SH-SY5Y (cell line): ENCODE results near the gene CD44.

Experiments used
- GATA2 ChIP-seq: IDR thresholded peaks from 2 replicates; pipeline ENCODE4 v1.6.1; 2011; ENCODE audit warnings: mild to moderate bottlenecking, low read depth, low read length
- GATA3 ChIP-seq: IDR thresholded peaks from 2 replicates; pipeline ENCODE4 v1.6.1; 2011; ENCODE audit warnings: low read depth, mild to moderate bottlenecking, low read length, moderate library complexity

DNA sequence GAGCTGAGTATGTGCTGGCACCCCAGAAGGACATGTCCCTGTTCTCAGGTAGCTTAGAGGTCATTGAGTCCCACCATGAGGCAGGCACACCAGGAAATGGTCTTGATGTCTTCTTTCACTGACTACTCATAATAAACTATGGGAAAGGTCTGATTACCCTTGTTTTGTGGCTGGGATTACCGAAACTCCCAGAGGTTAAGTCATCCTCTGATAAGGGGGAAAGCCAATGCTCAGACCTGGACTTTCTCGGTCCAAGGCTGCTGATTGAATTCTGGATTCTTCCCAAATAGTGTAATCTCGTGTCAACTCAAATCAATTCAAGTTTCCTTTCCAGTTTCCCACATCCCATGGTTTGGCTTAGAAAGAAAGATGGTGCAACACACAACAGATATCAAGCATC, 3.7 kb upstream of the CD44 start:
- TF ChIP-seq GATA2 (no peak), GATA3 (no peak)
